CD4-positive, CD25-positive, alpha-beta regulatory T cell (primary cell): ENCODE measurements around the gene PTAFR. TPM values are rescaled to one million over a fixed set of nuclear protein-coding genes. Genes with fewer than 3 reads are reported as not detected.

ENCODE experiments used
- ATAC-seq, 2 donors: fragments of 150-1000 bp; cut with Tn5 transposase; one replicate each; pipeline ENCODE4 v1.10.0; 2021; ENCODE audit warnings: low read depth in 2 of 2, moderate number of reproducible peaks in 2 of 2, moderate library complexity in 1 of 2
- DNase-seq, 3 donors: peaks; one replicate each; pipeline versions ENCODE4 v3.0.0 to v3.0.0-alpha.2; 2012 to 2022; ENCODE audit warnings: mixed read lengths in 1 of 3
- H3K27ac ChIP-seq: one replicate; pipeline ENCODE4 v1.7.0; 2013; ENCODE audit warnings: mild to moderate bottlenecking, low read length; ENCODE audit not compliant: insufficient read depth, poor library complexity, severe bottlenecking
- H3K27me3 ChIP-seq: one replicate; pipeline ENCODE4 v1.7.0; 2013; ENCODE audit warnings: low read length; ENCODE audit not compliant: control insufficient read depth, insufficient read depth
- H3K36me3 ChIP-seq: one replicate; pipeline ENCODE4 v1.7.0; 2013; ENCODE audit warnings: mild to moderate bottlenecking, low read length, moderate library complexity; ENCODE audit not compliant: control insufficient read depth, insufficient read depth
- H3K4me1 ChIP-seq: 2 replicates; pipeline ENCODE4 v1.7.0; 2013; ENCODE audit warnings: mild to moderate bottlenecking, low read length; ENCODE audit not compliant: insufficient read depth, control insufficient read depth, poor library complexity, severe bottlenecking
- H3K4me3 ChIP-seq: one replicate; pipeline ENCODE4 v1.7.0; 2013; ENCODE audit warnings: low read depth, mild to moderate bottlenecking, low read length, moderate library complexity
- H3K9me3 ChIP-seq, 2 experiments: 1 replicate in 1 of 2; 2 replicates in 1 of 2; pipeline ENCODE4 v1.7.0; 2013; ENCODE audit warnings: low read length in 2 of 2, mild to moderate bottlenecking in 1 of 2, moderate library complexity in 1 of 2; ENCODE audit not compliant: control insufficient read depth in 2 of 2
- H3K27ac Mint-ChIP-seq, 3 donors: one replicate each; pipeline ENCODE4 v1.8.0; 2020 to 2022; ENCODE audit warnings: mild to moderate bottlenecking in 3 of 3, mixed read lengths in 3 of 3, moderate library complexity in 2 of 3
- H3K27me3 Mint-ChIP-seq: one replicate; pipeline ENCODE4 v1.8.0; 2022; ENCODE audit warnings: mild to moderate bottlenecking, mixed read lengths
- H3K36me3 Mint-ChIP-seq: one replicate; pipeline ENCODE4 v1.8.0; 2020; ENCODE audit warnings: mixed read lengths
- H3K4me1 Mint-ChIP-seq, 4 donors: one replicate each; pipeline ENCODE4 v1.8.0; 2020 to 2022; ENCODE audit warnings: mixed read lengths in 4 of 4, mild to moderate bottlenecking in 1 of 4
- H3K4me3 Mint-ChIP-seq, 4 donors: one replicate each; pipeline ENCODE4 v1.8.0; 2020 to 2022; ENCODE audit warnings: mild to moderate bottlenecking in 4 of 4, mixed read lengths in 4 of 4, moderate library complexity in 3 of 4
- H3K9me3 Mint-ChIP-seq, 7 donors: one replicate each; pipeline ENCODE4 v1.8.0; 2020 to 2022; ENCODE audit warnings: mixed read lengths in 7 of 7, mild to moderate bottlenecking in 3 of 7, moderate library complexity in 2 of 7
- polyA plus RNA-seq, 4 donors: library from polyadenylated mRNA; unstranded; fragments of 300-500 nt; fragmentation: Illumina TruSeq; gene quantifications; one replicate each; pipeline ENCODE4 v1.2.3, GENCODE V29; 2021
- total RNA-seq: library from RNA; stranded (reverse); gene quantifications from one replicate; pipeline ENCODE4 v1.2.3, GENCODE V29; 2022

Gene PTAFR
- total and polyA plus RNA-seq, 5 donors from 2014 or later, result 0.15 to 0.84 (median 0.50) TPM

DNA sequence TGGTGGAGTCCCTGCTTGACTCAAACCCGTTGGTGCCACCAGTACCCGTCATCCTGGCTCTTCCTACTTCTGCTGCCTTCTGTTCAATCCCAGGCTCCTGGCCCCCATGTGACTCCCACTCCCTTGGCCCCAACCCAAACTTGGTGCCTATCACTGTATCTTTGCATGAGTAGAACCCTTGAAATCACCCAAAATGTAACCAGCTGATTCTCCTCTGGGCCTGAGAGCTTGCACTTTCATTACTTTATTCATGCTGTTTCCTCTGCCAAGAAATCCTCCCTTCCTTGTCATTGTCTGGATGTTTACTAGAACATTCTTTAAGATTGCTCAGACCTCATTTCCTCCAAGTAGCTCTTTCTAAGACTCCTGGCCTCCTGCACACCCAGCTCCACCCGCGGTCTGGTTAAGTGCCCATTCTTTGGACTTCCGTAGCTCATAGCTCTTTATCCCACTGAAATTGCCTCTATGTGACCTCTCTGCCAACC is 15.7 kb downstream of the PTAFR start:
- Mint-ChIP-seq H3K36me3 (peaks cover 5% of the 10 kb centered on the region), H3K27ac (no peak overlapping the region), H3K4me3 (no peak overlapping the region), H3K27me3 (peaks cover 21% of the 10 kb centered on the region), H3K9me3 (no peaks in the 10 kb centered on the region), H3K4me1 (peaks cover 0 to 8% (median 2%) of the 10 kb centered on the region in 4 donors)
- Histone ChIP-seq H3K4me1 (no peaks in the 10 kb centered on the region), H3K27ac (no peak overlapping the region), H3K27me3 (no peaks in the 10 kb centered on the region), H3K4me3 (no peak overlapping the region), H3K9me3 (no peaks in the 10 kb centered on the region), H3K36me3 (no peaks in the 10 kb centered on the region)
- no peak for DNase-seq
- ATAC-seq, result no peak

DNA sequence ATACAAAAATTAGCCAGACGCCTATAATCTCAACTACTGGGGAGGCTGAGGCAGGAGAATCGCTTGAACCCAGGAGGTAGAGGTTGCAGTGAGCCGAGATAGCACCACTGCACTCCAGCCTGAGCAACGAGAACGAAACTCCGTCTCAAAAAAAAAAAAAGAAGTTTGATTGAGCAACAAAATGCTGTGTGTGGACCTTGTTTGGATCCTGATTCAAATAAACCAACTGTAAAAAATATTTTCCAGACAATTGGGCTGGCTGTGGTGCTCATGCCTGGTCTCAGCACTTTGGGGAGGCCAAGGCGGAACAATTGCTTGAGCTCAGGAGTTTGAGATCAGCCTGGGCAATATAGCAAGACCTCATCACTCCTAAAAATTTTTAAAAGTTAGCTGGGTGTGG is 16.8 kb downstream of the PTAFR start:
- DNase-seq (no peak), ATAC-seq (no peak)
- H3K4me3 Mint-ChIP-seq, result no peak overlapping the region
- Histone ChIP-seq H3K4me3 (no peak overlapping the region), H3K27ac (no peak overlapping the region), H3K36me3 (no peaks in the 10 kb centered on the region), H3K4me1 (no peaks in the 10 kb centered on the region), H3K9me3 (no peaks in the 10 kb centered on the region), H3K27me3 (no peaks in the 10 kb centered on the region)
- H3K27ac Mint-ChIP-seq, result peak overlapping the region in 1 of 3 donors; percentile 69
- peaks cover 0 to 8% (median 2%) of the 10 kb centered on the region in 4 donors for H3K4me1 Mint-ChIP-seq
- H3K27me3 Mint-ChIP-seq, result peaks cover 21% of the 10 kb centered on the region
- H3K9me3 Mint-ChIP-seq, result peaks cover 0 to 2% (median 0%) of the 10 kb centered on the region in 7 donors
- peaks cover 5% of the 10 kb centered on the region for H3K36me3 Mint-ChIP-seq

DNA sequence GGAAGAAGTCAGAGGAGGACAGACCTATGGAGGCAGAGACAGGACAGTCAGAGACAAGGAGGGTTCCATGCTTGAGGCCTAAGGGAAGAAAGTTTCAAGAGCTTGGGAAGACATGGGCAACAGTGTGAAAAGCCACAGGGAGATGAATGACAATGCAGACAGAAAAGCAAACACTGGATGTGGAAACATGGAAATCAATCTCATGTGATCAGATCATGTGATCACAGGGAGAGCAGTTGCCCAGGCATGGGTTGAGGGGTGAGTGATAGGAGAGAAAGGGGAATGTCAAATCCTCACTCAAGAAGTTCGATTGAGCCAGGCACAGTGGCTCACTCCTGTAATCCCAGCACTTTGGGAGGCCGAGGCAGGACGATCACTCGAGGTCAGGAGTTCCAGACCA is 17.2 kb downstream of the PTAFR start:
- Mint-ChIP-seq H3K27ac (peak overlapping the region in 1 of 3 donors; percentile 16), H3K4me3 (no peak overlapping the region), H3K36me3 (peaks cover 5% of the 10 kb centered on the region), H3K9me3 (peaks cover 0 to 2% (median 0%) of the 10 kb centered on the region in 7 donors), H3K4me1 (peaks cover 0 to 8% (median 2%) of the 10 kb centered on the region in 4 donors), H3K27me3 (peaks cover 24% of the 10 kb centered on the region)
- H3K27me3 ChIP-seq, result no peaks in the 10 kb centered on the region
- no peak for ATAC-seq
- no peaks in the 10 kb centered on the region for H3K4me1 ChIP-seq
- no peaks in the 10 kb centered on the region for H3K9me3 ChIP-seq
- no peak overlapping the region for H3K4me3 ChIP-seq
- H3K36me3 ChIP-seq, result no peaks in the 10 kb centered on the region
- H3K27ac ChIP-seq, result no peak overlapping the region
- DNase-seq, result no peak

DNA sequence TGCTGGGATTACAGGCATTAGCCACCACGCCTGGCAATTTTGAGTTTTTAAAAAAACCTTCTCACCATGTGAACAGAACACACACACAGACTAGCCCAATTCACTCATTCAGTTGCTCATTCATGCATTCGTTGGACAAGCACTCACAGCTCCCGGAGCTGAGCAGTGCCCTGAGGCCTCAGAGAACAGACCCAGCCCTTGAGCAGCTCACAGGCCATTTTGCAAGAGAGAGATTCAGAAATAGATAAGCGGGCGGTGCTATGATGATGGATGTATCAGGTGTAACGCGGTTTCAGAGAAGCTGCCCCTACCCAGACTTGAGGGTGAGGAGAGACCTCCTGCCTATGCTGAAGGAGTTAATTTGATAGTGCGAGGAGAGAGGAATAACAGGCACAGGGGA is 18.6 kb downstream of the PTAFR start:
- Histone ChIP-seq H3K36me3 (no peaks in the 10 kb centered on the region), H3K4me1 (no peaks in the 10 kb centered on the region), H3K27me3 (no peaks in the 10 kb centered on the region), H3K27ac (no peak overlapping the region), H3K9me3 (no peaks in the 10 kb centered on the region), H3K4me3 (no peak overlapping the region)
- peaks cover 5% of the 10 kb centered on the region for H3K36me3 Mint-ChIP-seq
- peaks cover 0 to 4% (median 0%) of the 10 kb centered on the region in 7 donors for H3K9me3 Mint-ChIP-seq
- no peak overlapping the region for H3K4me3 Mint-ChIP-seq
- no peak for DNase-seq
- ATAC-seq, result no peak
- peak overlapping the region in 1 of 3 donors; percentile 82 for H3K27ac Mint-ChIP-seq
- peaks cover 21% of the 10 kb centered on the region for H3K27me3 Mint-ChIP-seq
- peaks cover 0 to 8% (median 2%) of the 10 kb centered on the region in 4 donors for H3K4me1 Mint-ChIP-seq

DNA sequence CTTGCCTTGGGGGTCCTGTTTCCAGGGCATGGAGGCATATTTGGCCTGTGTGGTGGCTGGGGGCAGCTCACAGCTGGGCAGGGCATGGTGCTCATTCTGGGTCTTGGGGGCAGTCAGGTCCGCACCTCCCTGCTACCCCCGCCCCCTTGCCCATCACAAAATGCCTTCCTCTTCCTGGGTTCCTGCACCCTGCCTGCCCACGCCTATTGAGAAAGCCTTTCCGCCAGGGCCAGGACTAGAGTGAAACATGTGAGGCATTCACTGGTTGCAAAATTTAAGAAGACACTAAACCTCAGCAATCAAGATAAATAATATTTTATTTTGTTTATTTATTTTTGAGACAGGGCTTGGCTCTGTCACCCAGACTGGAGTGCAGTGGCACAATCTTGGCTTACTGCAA is 19.7 kb downstream of the PTAFR start:
- Mint-ChIP-seq H3K9me3 (peaks cover 0 to 4% (median 0%) of the 10 kb centered on the region in 7 donors), H3K4me1 (peaks cover 0 to 8% (median 2%) of the 10 kb centered on the region in 4 donors), H3K4me3 (no peak overlapping the region), H3K36me3 (peaks cover 5% of the 10 kb centered on the region), H3K27me3 (peaks cover 17% of the 10 kb centered on the region), H3K27ac (no peak overlapping the region)
- no peaks in the 10 kb centered on the region for H3K27me3 ChIP-seq
- H3K27ac ChIP-seq, result no peak overlapping the region
- no peaks in the 10 kb centered on the region for H3K36me3 ChIP-seq
- ATAC-seq (no peak), DNase-seq (no peak)
- H3K4me3 ChIP-seq, result no peak overlapping the region
- no peaks in the 10 kb centered on the region for H3K9me3 ChIP-seq
- H3K4me1 ChIP-seq, result no peaks in the 10 kb centered on the region

DNA sequence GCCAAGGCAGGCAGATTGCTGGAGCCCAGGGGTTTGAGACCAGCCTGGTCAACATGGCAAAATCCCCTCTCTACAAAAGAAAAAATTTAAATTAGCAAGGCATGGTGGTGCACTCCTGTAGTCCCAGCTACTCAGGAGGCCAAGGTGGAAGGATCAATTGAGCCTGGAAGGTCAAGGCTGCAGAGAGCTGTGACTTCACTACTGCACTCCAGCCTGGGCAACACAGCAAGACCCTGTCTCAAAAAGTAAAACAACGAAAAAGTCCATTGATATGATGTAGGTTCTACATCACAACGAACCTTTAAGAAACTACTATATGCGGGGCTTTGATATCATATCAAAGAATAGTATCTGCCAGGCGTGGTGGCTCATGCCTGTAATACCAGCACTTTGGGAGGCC is 20.9 kb downstream of the PTAFR start:
- peaks cover 0 to 4% (median 0%) of the 10 kb centered on the region in 7 donors for H3K9me3 Mint-ChIP-seq
- peaks cover 6% of the 10 kb centered on the region for H3K36me3 Mint-ChIP-seq
- Histone ChIP-seq H3K4me3 (no peak overlapping the region), H3K9me3 (no peaks in the 10 kb centered on the region), H3K27ac (no peak overlapping the region), H3K27me3 (no peaks in the 10 kb centered on the region), H3K36me3 (no peaks in the 10 kb centered on the region), H3K4me1 (no peaks in the 10 kb centered on the region)
- DNase-seq (no peak), ATAC-seq (no peak)
- no peak overlapping the region for H3K27ac Mint-ChIP-seq
- H3K27me3 Mint-ChIP-seq, result peaks cover 19% of the 10 kb centered on the region
- no peak overlapping the region for H3K4me3 Mint-ChIP-seq
- peaks cover 0 to 8% (median 2%) of the 10 kb centered on the region in 4 donors for H3K4me1 Mint-ChIP-seq

DNA sequence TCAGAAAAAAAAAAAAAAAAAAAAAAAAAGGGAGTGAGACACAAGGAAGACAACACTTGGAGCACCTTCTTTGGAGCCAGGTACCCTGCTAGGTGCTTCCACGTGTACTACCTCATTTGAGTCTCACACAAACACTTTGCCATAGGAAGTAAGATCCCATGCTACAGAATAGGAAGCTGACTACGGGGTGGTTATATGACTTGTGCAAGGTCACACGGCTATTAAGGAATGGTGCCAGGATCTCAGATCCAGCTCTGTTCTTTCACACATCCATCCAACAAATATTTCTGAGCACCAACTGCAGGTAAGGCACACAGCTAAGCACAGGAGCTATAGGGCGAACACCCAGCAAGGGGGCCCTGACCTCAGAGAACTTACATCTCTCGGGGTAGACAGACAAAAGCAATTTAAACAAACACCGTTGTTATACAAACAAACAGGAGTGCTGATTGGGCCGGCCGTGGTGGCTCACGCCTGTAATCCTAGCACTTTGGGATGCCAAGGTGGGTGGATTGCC is 22.4 kb downstream of the PTAFR start:
- Histone ChIP-seq H3K27me3 (no peaks in the 10 kb centered on the region), H3K4me3 (no peak overlapping the region), H3K4me1 (no peaks in the 10 kb centered on the region), H3K9me3 (no peaks in the 10 kb centered on the region), H3K27ac (no peak overlapping the region), H3K36me3 (no peaks in the 10 kb centered on the region)
- ATAC-seq (no peak), DNase-seq (no peak)
- Mint-ChIP-seq H3K9me3 (peaks cover 0 to 4% (median 0%) of the 10 kb centered on the region in 7 donors), H3K27ac (no peak overlapping the region), H3K4me1 (peaks cover 0 to 6% (median 2%) of the 10 kb centered on the region in 4 donors), H3K27me3 (peaks cover 16% of the 10 kb centered on the region), H3K4me3 (no peak overlapping the region), H3K36me3 (peaks cover 12% of the 10 kb centered on the region)

DNA sequence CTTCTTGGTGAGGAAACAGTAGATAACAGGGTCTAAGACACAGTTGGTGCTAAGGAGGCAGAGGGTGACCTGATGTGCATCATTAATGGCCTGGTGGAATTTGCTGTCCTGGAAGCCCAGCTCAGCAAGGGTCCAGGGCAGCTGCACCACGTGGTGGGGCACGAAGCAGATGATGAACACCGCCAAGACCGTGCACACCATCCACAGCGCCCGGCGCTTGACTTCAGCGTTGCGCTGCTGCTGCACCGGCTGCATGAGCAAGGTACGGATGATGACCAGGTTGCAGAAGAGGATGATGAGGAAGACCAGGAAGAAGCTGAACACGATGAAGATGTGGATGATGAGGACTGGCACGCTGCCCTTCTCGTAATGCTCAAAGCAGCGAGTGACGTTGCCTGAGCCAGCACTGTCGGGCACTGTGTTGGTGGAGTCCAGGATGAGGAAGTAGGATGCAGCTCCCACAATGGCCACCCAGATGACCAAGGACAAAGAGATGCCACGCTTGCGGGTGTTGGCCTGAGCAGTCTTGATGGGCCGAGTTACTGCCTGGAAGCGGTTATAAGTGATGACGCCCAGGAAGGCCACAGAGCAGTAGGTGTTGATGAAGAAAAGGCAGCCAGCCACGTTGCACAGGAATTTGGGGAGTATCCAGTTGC is 26.2 kb downstream of the PTAFR start:
- H3K27ac ChIP-seq, result no peak overlapping the region
- H3K36me3 Mint-ChIP-seq, result peaks cover 10% of the 10 kb centered on the region
- peak overlapping the region in 1 of 4 donors; percentile 24 for H3K4me3 Mint-ChIP-seq

More for the DNA sequence above, 26.2 kb downstream of the PTAFR start:
- Histone ChIP-seq H3K9me3 (no peaks in the 10 kb centered on the region), H3K4me3 (no peak overlapping the region), H3K4me1 (no peaks in the 10 kb centered on the region), H3K36me3 (no peaks in the 10 kb centered on the region), H3K27me3 (no peaks in the 10 kb centered on the region)
- DNase-seq, result no peak
- peaks cover 14% of the 10 kb centered on the region for H3K27me3 Mint-ChIP-seq
- H3K4me1 Mint-ChIP-seq, result no peaks in the 10 kb centered on the region
- H3K27ac Mint-ChIP-seq, result no peak overlapping the region
- H3K9me3 Mint-ChIP-seq, result peaks cover 0 to 4% (median 0%) of the 10 kb centered on the region in 7 donors
- ATAC-seq, result no peak
